ENCODE data around the gene MYRF.

Gene MYRF

DNA sequence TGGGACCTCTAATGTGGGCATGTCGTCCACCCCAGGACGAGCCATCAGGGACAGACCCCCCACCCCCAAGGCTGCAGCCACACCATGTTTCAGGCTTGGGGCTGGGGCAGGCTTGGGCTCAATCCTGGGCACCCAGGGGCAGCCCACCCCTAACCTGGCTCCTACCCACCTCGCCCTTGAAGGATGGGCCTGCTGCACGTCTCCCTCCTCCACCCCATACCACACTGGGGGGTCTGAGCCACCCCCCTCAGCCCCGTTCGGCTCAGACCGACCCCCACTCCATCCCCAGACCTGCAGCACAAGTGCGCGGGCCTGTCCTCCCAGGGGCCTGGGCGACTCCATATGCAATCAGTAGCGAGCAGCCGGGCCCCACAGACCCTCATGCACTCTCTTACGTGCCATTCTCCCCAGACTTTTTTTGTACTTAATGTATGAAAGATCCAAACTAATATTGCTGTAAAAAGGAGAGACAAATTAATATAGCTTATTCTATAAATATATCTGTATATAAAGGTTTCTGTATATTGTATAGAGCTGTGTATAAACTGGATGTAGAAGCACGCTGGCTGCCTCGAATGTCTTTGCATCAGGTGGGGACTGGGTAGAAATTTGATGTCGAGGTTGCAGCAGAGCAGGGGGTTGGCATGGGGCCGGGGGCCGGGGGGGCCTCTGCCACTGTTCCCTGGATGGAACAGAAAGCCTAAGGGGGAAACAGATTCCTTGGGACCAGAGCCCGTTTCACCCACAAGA, 5.8 kb upstream of the MYRF start:
- no peak overlapping the region for H3K4me3 ChIP-seq (ENCODE audit: low read length)
- no peaks in the 10 kb centered on the region for H3K36me3 ChIP-seq (ENCODE audit: control insufficient read depth, insufficient read depth, low read length)
- no peak overlapping the region for H3K9ac ChIP-seq (ENCODE audit: low read length)
- no peaks in the 10 kb centered on the region for H3K9me3 ChIP-seq (ENCODE audit: control insufficient read depth, low read length)
- peaks cover 21% of the 10 kb centered on the region for H3K4me1 ChIP-seq (ENCODE audit: control insufficient read depth, insufficient read depth, low read length)
- no peaks in the 10 kb centered on the region for H3K27me3 ChIP-seq (ENCODE audit: control insufficient read depth, insufficient read depth, low read length)

DNA sequence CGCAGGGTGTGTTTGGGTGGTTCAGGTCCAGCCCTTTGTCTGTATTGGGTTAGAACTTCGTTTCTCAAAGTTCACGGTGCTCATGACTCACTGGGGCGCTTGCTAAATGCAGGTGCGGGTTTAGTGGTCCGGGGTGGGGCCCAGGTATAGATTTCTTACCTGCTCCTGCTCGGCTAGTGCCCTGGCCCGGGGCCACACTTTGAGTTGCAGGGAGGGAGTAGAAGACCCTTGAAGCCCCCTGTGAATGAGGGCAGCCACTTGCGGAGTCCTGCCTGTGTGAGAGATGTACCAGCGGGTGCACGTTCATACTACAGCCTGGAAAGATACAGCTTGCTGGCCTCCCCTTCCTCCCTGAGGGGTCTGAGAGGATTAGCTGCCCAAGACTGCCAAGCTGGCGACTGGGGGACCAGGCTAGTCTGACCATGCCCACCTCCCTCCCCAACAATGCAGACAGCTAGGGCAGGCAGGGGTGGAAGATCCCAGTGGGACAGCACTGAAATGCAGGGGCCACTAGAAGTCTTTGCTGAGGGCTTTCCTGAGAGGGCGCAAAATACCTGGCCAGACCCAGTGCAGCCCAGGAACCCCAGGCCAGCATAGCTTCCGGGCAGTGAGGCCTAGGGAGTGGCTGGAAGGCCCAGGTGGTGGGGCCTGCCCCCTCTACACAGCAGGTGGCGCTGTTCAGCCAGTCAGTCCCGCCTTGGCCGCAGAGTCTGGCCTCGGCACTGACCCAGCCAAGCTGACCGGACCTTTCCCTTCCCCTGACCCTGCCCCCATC, 5.1 kb upstream of the MYRF start:
- Histone ChIP-seq H3K36me3 (ENCODE audit: control insufficient read depth, insufficient read depth, low read length) (no peaks in the 10 kb centered on the region), H3K27me3 (ENCODE audit: control insufficient read depth, insufficient read depth, low read length) (no peaks in the 10 kb centered on the region), H3K9ac (ENCODE audit: low read length) (peak overlapping the region; percentile 50), H3K4me1 (ENCODE audit: control insufficient read depth, insufficient read depth, low read length) (peaks cover 23% of the 10 kb centered on the region), H3K4me3 (ENCODE audit: low read length) (no peak overlapping the region), H3K9me3 (ENCODE audit: control insufficient read depth, low read length) (no peaks in the 10 kb centered on the region)

GRCh38 chr11:61747967-61748285, 4.5 kb upstream of the MYRF start:
- no peaks in the 10 kb centered on the region for H3K27me3 ChIP-seq (ENCODE audit: control insufficient read depth, insufficient read depth, low read length)
- no peak overlapping the region for H3K4me3 ChIP-seq (ENCODE audit: low read length)
- no peaks in the 10 kb centered on the region for H3K9me3 ChIP-seq (ENCODE audit: control insufficient read depth, low read length)
- H3K36me3 ChIP-seq (ENCODE audit: control insufficient read depth, insufficient read depth, low read length), result no peaks in the 10 kb centered on the region
- H3K4me1 ChIP-seq (ENCODE audit: control insufficient read depth, insufficient read depth, low read length), result peaks cover 22% of the 10 kb centered on the region
- no peak overlapping the region for H3K9ac ChIP-seq (ENCODE audit: low read length)

GRCh38 chr11:61749591-61750217, 2.7 kb upstream of the MYRF start:
- no peaks in the 10 kb centered on the region for H3K27me3 ChIP-seq (ENCODE audit: control insufficient read depth, insufficient read depth, low read length)
- no peaks in the 10 kb centered on the region for H3K9me3 ChIP-seq (ENCODE audit: control insufficient read depth, low read length)
- no peak overlapping the region for H3K4me3 ChIP-seq (ENCODE audit: low read length)
- H3K4me1 ChIP-seq (ENCODE audit: control insufficient read depth, insufficient read depth, low read length), result peaks cover 30% of the 10 kb centered on the region
- no peaks in the 10 kb centered on the region for H3K36me3 ChIP-seq (ENCODE audit: control insufficient read depth, insufficient read depth, low read length)
- H3K9ac ChIP-seq (ENCODE audit: low read length), result no peak overlapping the region

DNA sequence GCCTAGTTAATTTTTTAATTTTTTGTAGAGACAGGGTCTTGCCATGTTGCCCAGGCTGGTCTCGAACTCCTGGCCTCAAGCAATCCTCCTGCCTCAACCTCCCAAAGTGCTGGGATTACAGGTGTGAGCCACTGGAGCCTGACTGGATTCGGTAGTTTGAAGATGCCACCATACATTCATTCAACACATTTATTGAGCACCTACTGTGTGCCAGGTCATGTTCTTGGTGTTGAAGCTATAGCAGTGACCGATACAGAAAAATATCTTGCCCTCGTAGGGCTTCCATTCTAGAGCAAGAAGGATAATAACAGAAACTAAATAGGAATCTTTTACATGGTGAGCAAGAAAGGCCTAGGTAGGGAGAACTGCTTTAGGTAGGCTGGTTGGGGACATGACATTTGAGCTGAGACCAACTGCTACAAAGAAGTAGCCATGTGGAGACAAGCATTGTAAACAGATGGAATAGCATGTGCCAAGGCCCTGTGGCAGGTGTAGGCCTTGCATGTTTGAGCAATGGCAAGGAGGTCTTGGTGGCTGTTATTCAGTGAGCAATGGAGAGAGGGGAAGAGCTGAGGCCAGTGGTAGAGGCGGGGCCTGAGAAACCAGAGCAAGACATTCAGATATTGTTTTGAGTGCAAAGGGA, 1.7 kb upstream of the MYRF start:
- H3K36me3 ChIP-seq (ENCODE audit: control insufficient read depth, insufficient read depth, low read length), result no peaks in the 10 kb centered on the region
- H3K9me3 ChIP-seq (ENCODE audit: control insufficient read depth, low read length), result no peaks in the 10 kb centered on the region
- H3K9ac ChIP-seq (ENCODE audit: low read length), result no peak overlapping the region
- H3K27me3 ChIP-seq (ENCODE audit: control insufficient read depth, insufficient read depth, low read length), result no peaks in the 10 kb centered on the region
- peaks cover 41% of the 10 kb centered on the region for H3K4me1 ChIP-seq (ENCODE audit: control insufficient read depth, insufficient read depth, low read length)
- H3K4me3 ChIP-seq (ENCODE audit: low read length), result no peak overlapping the region

- Histone ChIP-seq H3K27me3 (ENCODE audit: control insufficient read depth, insufficient read depth, low read length) (no peaks in the 10 kb centered on the region), H3K4me3 (ENCODE audit: low read length) (no peak overlapping the region), H3K36me3 (ENCODE audit: control insufficient read depth, insufficient read depth, low read length) (no peaks in the 10 kb centered on the region), H3K9ac (ENCODE audit: low read length) (no peak overlapping the region), H3K9me3 (ENCODE audit: control insufficient read depth, low read length) (no peaks in the 10 kb centered on the region), H3K4me1 (ENCODE audit: control insufficient read depth, insufficient read depth, low read length) (peaks cover 47% of the 10 kb centered on the region)
These were observed 1.1 kb upstream of the MYRF start for GRCh38 chr11:61751384-61751783.

DNA sequence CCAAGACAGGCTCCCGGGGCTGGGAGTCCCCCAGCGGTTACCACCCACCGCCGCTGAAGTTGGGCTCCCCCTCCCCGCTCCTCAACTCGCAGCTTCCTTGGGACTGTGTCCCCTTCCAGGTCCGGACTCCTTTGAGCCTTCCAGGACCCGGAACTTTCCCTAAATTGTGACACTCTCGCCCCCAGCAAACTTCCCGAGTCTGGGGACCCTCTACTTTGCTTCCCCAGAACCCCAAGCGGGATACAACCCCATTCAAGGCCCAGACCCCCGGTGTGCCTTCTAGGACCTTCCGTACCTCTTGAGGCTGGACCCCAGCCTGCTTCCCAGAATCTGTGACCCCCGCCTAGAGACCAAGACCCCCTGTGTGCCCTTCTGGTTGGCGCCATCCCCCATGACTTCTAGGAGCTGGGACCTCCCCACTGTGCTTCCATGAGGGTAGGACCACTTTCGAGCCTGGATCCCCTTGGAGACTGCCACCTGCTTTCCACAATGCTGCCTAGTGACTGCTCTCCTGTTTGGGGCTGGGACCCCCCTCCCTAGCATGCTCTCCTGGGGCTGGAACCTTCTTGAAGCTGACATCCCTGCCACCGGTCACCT, 587 bp downstream of the MYRF start:
- Histone ChIP-seq H3K27me3 (ENCODE audit: control insufficient read depth, insufficient read depth, low read length) (no peaks in the 10 kb centered on the region), H3K4me1 (ENCODE audit: control insufficient read depth, insufficient read depth, low read length) (peaks cover 52% of the 10 kb centered on the region), H3K9me3 (ENCODE audit: control insufficient read depth, low read length) (no peaks in the 10 kb centered on the region), H3K9ac (ENCODE audit: low read length) (peak overlapping the region; percentile 93), H3K4me3 (ENCODE audit: low read length) (peak overlapping the region; percentile 82), H3K36me3 (ENCODE audit: control insufficient read depth, insufficient read depth, low read length) (no peaks in the 10 kb centered on the region)

GRCh38 chr11:61753672-61754071, 1.2 kb downstream of the MYRF start:
- Histone ChIP-seq H3K27me3 (ENCODE audit: control insufficient read depth, insufficient read depth, low read length) (no peaks in the 10 kb centered on the region), H3K9me3 (ENCODE audit: control insufficient read depth, low read length) (no peaks in the 10 kb centered on the region), H3K4me3 (ENCODE audit: low read length) (peak overlapping the region; percentile 82), H3K9ac (ENCODE audit: low read length) (peak overlapping the region; percentile 93), H3K36me3 (ENCODE audit: control insufficient read depth, insufficient read depth, low read length) (no peaks in the 10 kb centered on the region), H3K4me1 (ENCODE audit: control insufficient read depth, insufficient read depth, low read length) (peaks cover 55% of the 10 kb centered on the region)

DNA sequence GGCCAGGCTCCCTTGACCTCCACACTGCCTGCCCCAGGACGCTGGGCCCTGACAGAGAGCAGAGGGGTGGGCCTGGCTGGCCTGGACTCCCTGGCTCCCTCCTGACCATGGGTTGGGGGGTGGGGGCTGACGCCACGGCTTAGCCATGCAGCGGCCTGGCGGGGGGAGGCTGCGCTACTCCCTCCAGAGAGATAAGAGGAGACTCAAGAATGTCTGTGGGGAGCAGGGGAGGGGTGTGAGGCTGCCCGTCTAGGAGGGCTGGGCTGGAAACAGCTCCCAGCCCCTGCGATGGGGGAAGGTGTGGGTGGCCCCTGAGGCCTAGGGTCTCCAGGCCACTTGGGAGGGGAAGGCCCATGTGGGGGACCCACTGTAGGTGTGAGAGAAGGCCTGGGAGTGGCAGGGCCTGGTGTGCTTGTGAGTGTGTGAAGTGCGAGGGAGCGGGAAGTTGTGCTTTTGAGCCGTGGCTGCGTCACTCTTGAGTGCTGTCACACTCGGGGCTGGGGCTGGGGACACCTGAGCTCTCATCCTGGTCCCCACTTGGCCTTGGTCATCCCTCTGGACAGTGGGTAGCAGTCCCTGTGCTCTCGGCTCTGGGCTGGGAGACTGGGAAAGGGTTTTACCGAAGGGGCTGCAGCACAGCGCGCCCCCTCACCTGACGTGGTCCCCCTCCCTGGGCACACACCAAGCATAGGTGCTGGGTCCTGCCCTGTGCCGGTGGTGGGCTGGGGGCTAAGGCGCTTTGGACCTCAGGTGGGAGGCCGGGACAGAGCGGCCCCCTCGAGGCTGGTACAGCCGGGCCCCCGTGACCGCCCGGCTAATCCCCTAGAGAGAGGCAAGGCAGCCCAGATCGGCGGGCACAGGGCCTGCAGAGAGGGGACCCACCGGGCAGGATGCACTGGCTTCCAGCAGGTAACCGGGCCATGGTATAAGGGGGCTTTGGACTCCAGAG, 2.4 kb downstream of the MYRF start:
- Histone ChIP-seq H3K36me3 (ENCODE audit: control insufficient read depth, insufficient read depth, low read length) (no peaks in the 10 kb centered on the region), H3K4me3 (ENCODE audit: low read length) (peak overlapping the region; percentile 82), H3K27me3 (ENCODE audit: control insufficient read depth, insufficient read depth, low read length) (no peaks in the 10 kb centered on the region), H3K4me1 (ENCODE audit: control insufficient read depth, insufficient read depth, low read length) (peaks cover 65% of the 10 kb centered on the region), H3K9me3 (ENCODE audit: control insufficient read depth, low read length) (no peaks in the 10 kb centered on the region), H3K9ac (ENCODE audit: low read length) (peak overlapping the region; percentile 93)

GRCh38 chr11:61756147-61756451, 3.7 kb downstream of the MYRF start:
- no peaks in the 10 kb centered on the region for H3K9me3 ChIP-seq (ENCODE audit: control insufficient read depth, low read length)
- H3K4me3 ChIP-seq (ENCODE audit: low read length), result peak overlapping the region; percentile 18
- H3K4me1 ChIP-seq (ENCODE audit: control insufficient read depth, insufficient read depth, low read length), result peaks cover 77% of the 10 kb centered on the region
- peak overlapping the region; percentile 93 for H3K9ac ChIP-seq (ENCODE audit: low read length)
- H3K36me3 ChIP-seq (ENCODE audit: control insufficient read depth, insufficient read depth, low read length), result no peaks in the 10 kb centered on the region
- no peaks in the 10 kb centered on the region for H3K27me3 ChIP-seq (ENCODE audit: control insufficient read depth, insufficient read depth, low read length)
